WTC11 (cell line): ENCODE measurements around the gene LRRC28. TPM values are rescaled to one million over a fixed set of nuclear protein-coding genes. Genes with fewer than 3 reads are reported as not detected.

ENCODE experiments used
- ATAC-seq: fragments of 200-7000 bp; cut with Tn5 transposase; 2 replicates; pipeline ENCODE4 v1.10.0; 2021; ENCODE audit warnings: mild to moderate bottlenecking, moderate library complexity
- CTCF ChIA-PET: fragments of 300-600 bp; sonication (Branson Sonifier 250); formaldehyde crosslinking; loops from one replicate; lab custom pipeline; 2021; ENCODE audit warnings: antibody characterized with exemption; lab: Charles Lee
- POLR2A ChIA-PET: fragments of 350-600 bp; sonication (Branson Sonifier 250); formaldehyde crosslinking; loops from one replicate; lab custom pipeline; 2021; ENCODE audit warnings: antibody characterized with exemption; lab: Charles Lee
- DNase-seq: peaks from one replicate; pipeline ENCODE4 v3.0.0; 2021; ENCODE audit warnings: low spot score
- H3K27ac Mint-ChIP-seq: 2 replicates; pipeline ENCODE4 v1.8.0; 2021; ENCODE audit warnings: mixed read lengths
- H3K27me3 Mint-ChIP-seq: 2 replicates; pipeline ENCODE4 v1.8.0; 2021; ENCODE audit warnings: low read depth, mild to moderate bottlenecking, moderate library complexity, mixed read lengths
- H3K36me3 Mint-ChIP-seq: 2 replicates; pipeline ENCODE4 v1.8.0; 2021; ENCODE audit warnings: mixed read lengths
- H3K4me1 Mint-ChIP-seq: 2 replicates; pipeline ENCODE4 v1.8.0; 2022; ENCODE audit warnings: mixed read lengths
- H3K4me3 Mint-ChIP-seq: 2 replicates; pipeline ENCODE4 v1.8.0; 2021; ENCODE audit warnings: mild to moderate bottlenecking, moderate library complexity, mixed read lengths
- H3K9me3 Mint-ChIP-seq: 2 replicates; pipeline ENCODE4 v1.8.0; 2021; ENCODE audit warnings: mixed read lengths
- AR ChIP-seq: fragments of 250-450 bp; sonication (Bioruptor Pico); IDR thresholded peaks from 2 replicates; pipeline ENCODE4 v1.9.0; 2021; ENCODE audit warnings: mild to moderate bottlenecking
- ARID4B ChIP-seq: sonication (generic); formaldehyde crosslinking; IDR thresholded peaks from 2 replicates; pipeline ENCODE4 v1.8.0; 2023; ENCODE audit warnings: missing genetic modification reagents, mild to moderate bottlenecking, borderline replicate concordance
- ATF6 ChIP-seq: sonication (generic); formaldehyde crosslinking; IDR thresholded peaks from 2 replicates; pipeline ENCODE4 v1.8.1; 2023; ENCODE audit warnings: mild to moderate bottlenecking, missing genetic modification reagents
- ERG ChIP-seq: fragments of 250-450 bp; sonication (Bioruptor Pico); IDR thresholded peaks from 2 replicates; pipeline ENCODE4 v1.8.0; 2021; ENCODE audit warnings: mild to moderate bottlenecking
- ESRRA ChIP-seq: sonication (generic); formaldehyde crosslinking; IDR thresholded peaks from 2 replicates; pipeline ENCODE4 v1.8.1; 2022; ENCODE audit warnings: mild to moderate bottlenecking, missing genetic modification reagents, borderline replicate concordance
- ETV6 ChIP-seq: sonication (generic); formaldehyde crosslinking; IDR thresholded peaks from 2 replicates; pipeline ENCODE4 v1.8.1; 2022; ENCODE audit warnings: mild to moderate bottlenecking, missing genetic modification reagents
- GRHL2 ChIP-seq: fragments of 250-450 bp; sonication (Bioruptor Pico); IDR thresholded peaks from 2 replicates; pipeline ENCODE4 v1.8.0; 2022; ENCODE audit warnings: mild to moderate bottlenecking, moderate library complexity; ENCODE audit not compliant: insufficient replicate concordance, severe bottlenecking
- HMGA2 ChIP-seq: fragments of 250-450 bp; sonication (Bioruptor Pico); IDR thresholded peaks from 2 replicates; pipeline ENCODE4 v1.4.0; 2021; ENCODE audit warnings: mild to moderate bottlenecking, moderate library complexity
- IRF1 ChIP-seq: sonication (generic); formaldehyde crosslinking; IDR thresholded peaks from 2 replicates; pipeline ENCODE4 v1.8.0; 2023; ENCODE audit warnings: missing genetic modification reagents
- MYBL2 ChIP-seq: sonication (generic); formaldehyde crosslinking; IDR thresholded peaks from 2 replicates; pipeline ENCODE4 v1.8.1; 2023; ENCODE audit warnings: mild to moderate bottlenecking, moderate library complexity, missing genetic modification reagents
- NFYB ChIP-seq: sonication (generic); formaldehyde crosslinking; conservative IDR thresholded peaks from 2 replicates; pipeline ENCODE4 v1.8.0; 2022; ENCODE audit warnings: low read depth, missing genetic modification reagents
- NR1H2 ChIP-seq: sonication (generic); formaldehyde crosslinking; IDR thresholded peaks from 2 replicates; pipeline ENCODE4 v1.9.0; 2021; ENCODE audit warnings: mild to moderate bottlenecking, moderate library complexity, missing genetic modification reagents
- NR2C2 ChIP-seq: sonication (generic); formaldehyde crosslinking; IDR thresholded peaks from 2 replicates; pipeline ENCODE4 v1.8.0; 2022; ENCODE audit warnings: mild to moderate bottlenecking, missing genetic modification reagents
- PRDM15 ChIP-seq: sonication (generic); formaldehyde crosslinking; IDR thresholded peaks from 2 replicates; pipeline ENCODE4 v1.8.0; 2022; ENCODE audit warnings: missing genetic modification reagents
- PRRX2 ChIP-seq: fragments of 250-450 bp; sonication (Bioruptor Pico); IDR thresholded peaks from 2 replicates; pipeline ENCODE4 v1.8.0; 2021; ENCODE audit warnings: mild to moderate bottlenecking
- SMAD4 ChIP-seq: sonication (generic); formaldehyde crosslinking; IDR thresholded peaks from 2 replicates; pipeline ENCODE4 v1.8.0; 2022; ENCODE audit warnings: mild to moderate bottlenecking, missing genetic modification reagents
- ZBTB43 ChIP-seq: sonication (generic); formaldehyde crosslinking; IDR thresholded peaks from 2 replicates; pipeline ENCODE4 v1.8.1; 2023; ENCODE audit warnings: mild to moderate bottlenecking, missing genetic modification reagents
- ZNF671 ChIP-seq: fragments of 250-450 bp; sonication (Bioruptor Pico); IDR thresholded peaks from 2 replicates; pipeline ENCODE4 v1.8.0; 2021; ENCODE audit warnings: mild to moderate bottlenecking
- total RNA-seq: library from RNA; stranded (reverse); gene quantifications from 3 replicates; pipeline ENCODE4 v1.2.3, GENCODE V29; 2021

The LRRC28 gene
- total RNA-seq, 1 experiment from 2014 or later = 18.4 TPM

GRCh38 chr15:99202176-99202552 lies 49.1 kb upstream of the LRRC28 start (continued):
- TF ChIP-seq NFYB (CRISPR knock-in tag) = no peak
- TF ChIP-seq GRHL2 (CRISPR knock-in tag) = no peak
- TF ChIP-seq SMAD4 (CRISPR knock-in tag) = no peak
- no peak for TF ChIP-seq IRF1 (CRISPR knock-in tag)
- TF ChIP-seq, all 79 proteins: peak for 0

- Mint-ChIP-seq H3K27me3 (no peaks in the 10 kb centered on the region), H3K27ac (no peak overlapping the region), H3K4me3 (no peak overlapping the region), H3K9me3 (no peaks in the 10 kb centered on the region), H3K36me3 (0 out of 2 replicates have a peak, but pooled peaks cover 9% of the 10 kb centered on the region), H3K4me1 (no peaks in the 10 kb centered on the region)
- no peak for ATAC-seq
- ChIA-PET CTCF (interaction anchor here (0.9 to 1.0 kb wide), 2 partner anchors 103 to 107 kb away, joined by 3 to 4 read pairs; partner anchors contain the start of gene SYNM), POLR2A (no interaction called here)
- no peak for DNase-seq
- no peak for TF ChIP-seq NR2C2 (CRISPR knock-in tag)
- no peak for TF ChIP-seq PRRX2
- TF ChIP-seq ZBTB43 (CRISPR knock-in tag) = no peak
- TF ChIP-seq MYBL2 (CRISPR knock-in tag) = no peak
- no peak for TF ChIP-seq ZNF671 (CRISPR knock-in tag)
- no peak for TF ChIP-seq NR1H2 (CRISPR knock-in tag)
- no peak for TF ChIP-seq ESRRA (CRISPR knock-in tag)
- no peak for TF ChIP-seq AR (CRISPR knock-in tag)
- TF ChIP-seq ETV6 (CRISPR knock-in tag) = no peak
- no peak for TF ChIP-seq HMGA2 (CRISPR knock-in tag)
- no peak for TF ChIP-seq PRDM15 (CRISPR knock-in tag)
- no peak for TF ChIP-seq ARID4B
- TF ChIP-seq ERG (CRISPR knock-in tag) = no peak
- no peak for TF ChIP-seq NFYB (CRISPR knock-in tag)
- TF ChIP-seq ATF6 = no peak
Measured at GRCh38 chr15:99207672-99208071, 43.6 kb upstream of the LRRC28 start.
